Epithelial cell of proximal tubule (primary cell): ENCODE data around the gene ASB6. TPM values are rescaled to one million over a fixed set of nuclear protein-coding genes. Genes with fewer than 3 reads are reported as not detected.

Experiments
- DNase-seq: peaks from one replicate; pipeline ENCODE4 v3.0.0-alpha.2; 2011; ENCODE audit warnings: low read depth
- H3K4me3 ChIP-seq: 2 replicates; pipeline ENCODE4 v1.5.1; 2011; ENCODE audit warnings: low read depth, mild to moderate bottlenecking, low read length
- CTCF ChIP-seq: conservative IDR thresholded peaks from 2 replicates; pipeline ENCODE4 v1.5.1; 2012; ENCODE audit warnings: low read depth, mild to moderate bottlenecking, low read length
- total RNA-seq: library from RNA; depleted of rRNA; stranded (reverse); fragments of >200 nt; gene quantifications from 2 replicates; pipeline ENCODE4 v1.2.3, GENCODE V29; 2015

Gene ASB6
- total RNA-seq, 1 donor from 2014 or later: 22.3 TPM

GRCh38 chr9:129602598-129603415, 39.1 kb downstream of the ASB6 start:
- no peak overlapping the region for H3K4me3 ChIP-seq
- no peak for TF ChIP-seq CTCF
- no peak for DNase-seq

- no peak for DNase-seq
- no peak overlapping the region for H3K4me3 ChIP-seq
- no peak for TF ChIP-seq CTCF
Measured at GRCh38 chr9:129601082-129601674, 40.8 kb downstream of the ASB6 start.

- peak overlapping the region; percentile 56 for H3K4me3 ChIP-seq
- TF ChIP-seq CTCF: no peak
Measured at GRCh38 chr9:129598089-129598596, 43.8 kb downstream of the ASB6 start.

GRCh38 chr9:129597355-129598088, 44.4 kb downstream of the ASB6 start:
- TF ChIP-seq CTCF: no peak
- peak overlapping the region; percentile 56 for H3K4me3 ChIP-seq
- DNase-seq: no peak

More at GRCh38 chr9:129598089-129598596, 43.8 kb downstream of the ASB6 start:
- no peak for DNase-seq

- peak overlapping the region; percentile 56 for H3K4me3 ChIP-seq
- TF ChIP-seq CTCF: no peak
- DNase-seq: no peak
Measured at GRCh38 chr9:129596541-129597331, 45.2 kb downstream of the ASB6 start.

- TF ChIP-seq CTCF: no peak
- DNase-seq: no peak
- H3K4me3 ChIP-seq: no peak overlapping the region
Measured at GRCh38 chr9:129595903-129596540, 45.9 kb downstream of the ASB6 start.
